ENCODE data around the gene TEX19. TPM values are rescaled to one million over a fixed set of nuclear protein-coding genes. Genes with fewer than 3 reads are reported as not detected.

TEX19 gene
- total RNA-seq, 1 donor from 2014 or later = not detected

- DNase-seq (ENCODE audit: low spot score) (no peak), ATAC-seq (peak; percentile 53)
Measured at GRCh38 chr17:82320956-82321927, 37.8 kb upstream of the TEX19 start.

- no peak for ATAC-seq
- no peak for DNase-seq (ENCODE audit: low spot score)
Measured at GRCh38 chr17:82321947-82322466, 37.0 kb upstream of the TEX19 start.

GRCh38 chr17:82322526-82323453 lies 36.3 kb upstream of the TEX19 start:
- ATAC-seq (no peak), DNase-seq (ENCODE audit: low spot score) (no peak)

- ATAC-seq (no peak), DNase-seq (ENCODE audit: low spot score) (no peak)
Measured at GRCh38 chr17:82323514-82324234, 35.4 kb upstream of the TEX19 start.

GRCh38 chr17:82324566-82325285 lies 34.3 kb upstream of the TEX19 start:
- ATAC-seq (no peak), DNase-seq (ENCODE audit: low spot score) (no peak)

GRCh38 chr17:82325286-82326180 lies 33.5 kb upstream of the TEX19 start:
- DNase-seq (ENCODE audit: low spot score) = peak; percentile 72
- peak; percentile 19 for ATAC-seq

GRCh38 chr17:82327289-82327688 lies 31.8 kb upstream of the TEX19 start:
- no peak for ATAC-seq

GRCh38 chr17:82327757-82328140 lies 31.3 kb upstream of the TEX19 start:
- ATAC-seq (no peak), DNase-seq (ENCODE audit: low spot score) (no peak)

More at GRCh38 chr17:82327289-82327688, 31.8 kb upstream of the TEX19 start:
- DNase-seq (ENCODE audit: low spot score) = no peak

GRCh38 chr17:82328141-82328993 lies 30.7 kb upstream of the TEX19 start:
- ATAC-seq (peak; percentile 77), DNase-seq (ENCODE audit: low spot score) (peak; percentile 99)

GRCh38 chr17:82328994-82329507 lies 30.0 kb upstream of the TEX19 start:
- ATAC-seq = no peak
- no peak for DNase-seq (ENCODE audit: low spot score)

- DNase-seq (ENCODE audit: low spot score) = peak; percentile 44
- ATAC-seq = no peak
Measured at GRCh38 chr17:82329683-82330321, 29.2 kb upstream of the TEX19 start.

- no peak for ATAC-seq
- DNase-seq (ENCODE audit: low spot score) = peak; percentile 54
Measured at GRCh38 chr17:82330322-82331239, 28.5 kb upstream of the TEX19 start.

- no peak for DNase-seq (ENCODE audit: low spot score)
- ATAC-seq = no peak
Measured at GRCh38 chr17:82331345-82331939, 27.6 kb upstream of the TEX19 start.

- no peak for ATAC-seq
- DNase-seq (ENCODE audit: low spot score) = no peak
Measured at GRCh38 chr17:82332669-82333278, 26.3 kb upstream of the TEX19 start.
